ENCODE data around the gene DMC1. TPM values are rescaled to one million over a fixed set of nuclear protein-coding genes. Genes with fewer than 3 reads are reported as not detected.

Gene DMC1
- total and polyA plus RNA-seq, 9 of the 15 experiments (the other 6 are each of a cell fraction or from before 2014, with no cell fraction given): 5.5 to 55.5 (median 9.8) TPM

DNA sequence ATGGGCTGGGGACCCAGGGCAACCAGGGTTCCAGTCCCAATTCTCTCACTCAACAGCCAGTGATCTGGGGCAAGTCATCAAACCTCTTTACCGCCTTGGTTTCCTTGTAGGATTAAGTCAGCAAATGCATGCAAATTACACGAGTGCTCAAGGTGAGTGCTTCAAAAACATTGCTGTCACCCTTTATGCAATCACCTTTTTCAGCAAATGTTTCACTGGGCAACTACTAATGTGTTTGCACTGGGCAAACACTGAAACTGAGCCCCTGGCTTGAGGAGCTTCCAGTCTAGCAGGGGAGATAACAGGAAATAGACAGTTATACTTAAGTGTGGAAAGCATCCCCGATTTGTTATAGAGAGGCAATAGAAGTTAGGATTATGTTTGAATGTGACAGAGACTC is 37.7 kb upstream of the DMC1 start:
- H3K9me1 ChIP-seq (ENCODE audit: control insufficient read depth, insufficient read depth, low read length): no peaks in the 10 kb centered on the region
- H3K36me3 ChIP-seq (ENCODE audit: control insufficient read depth, insufficient read depth, low read length): no peaks in the 10 kb centered on the region
- peaks cover 0 to 3% of the 10 kb centered on the region in 2 experiments; a peak in 1 of 5 replicates for H3K4me1 ChIP-seq (replicated peaks in 1 of 2; ENCODE audit: control insufficient read depth in 2 of 2, insufficient read depth in 2 of 2, low read length in 2 of 2)
- H4K20me1 ChIP-seq (replicated peaks; ENCODE audit: control insufficient read depth, insufficient read depth, low read length): no peaks in the 10 kb centered on the region
- no TSS peak for BruUV-seq (replicated peaks)
- no peak overlapping the region for H2AFZ ChIP-seq (ENCODE audit: low read depth, low read length)
- TF ChIP-seq ELK3 (CRISPR knock-in tag; IDR thresholded peaks at IDR 0.05) (no peak), THAP12 (CRISPR knock-in tag; IDR thresholded peaks at IDR 0.05) (no peak), ZBTB49 (CRISPR knock-in tag; IDR thresholded peaks at IDR 0.05; ENCODE audit: borderline replicate concordance) (no peak), EHMT2 (IDR thresholded peaks at IDR 0.05) (no peak), ZFPM2 (CRISPR knock-in tag; IDR thresholded peaks at IDR 0.05) (no peak), SREBF2 (CRISPR knock-in tag; IDR thresholded peaks at IDR 0.05) (no peak)
- TF ChIP-seq, protein P1, sequence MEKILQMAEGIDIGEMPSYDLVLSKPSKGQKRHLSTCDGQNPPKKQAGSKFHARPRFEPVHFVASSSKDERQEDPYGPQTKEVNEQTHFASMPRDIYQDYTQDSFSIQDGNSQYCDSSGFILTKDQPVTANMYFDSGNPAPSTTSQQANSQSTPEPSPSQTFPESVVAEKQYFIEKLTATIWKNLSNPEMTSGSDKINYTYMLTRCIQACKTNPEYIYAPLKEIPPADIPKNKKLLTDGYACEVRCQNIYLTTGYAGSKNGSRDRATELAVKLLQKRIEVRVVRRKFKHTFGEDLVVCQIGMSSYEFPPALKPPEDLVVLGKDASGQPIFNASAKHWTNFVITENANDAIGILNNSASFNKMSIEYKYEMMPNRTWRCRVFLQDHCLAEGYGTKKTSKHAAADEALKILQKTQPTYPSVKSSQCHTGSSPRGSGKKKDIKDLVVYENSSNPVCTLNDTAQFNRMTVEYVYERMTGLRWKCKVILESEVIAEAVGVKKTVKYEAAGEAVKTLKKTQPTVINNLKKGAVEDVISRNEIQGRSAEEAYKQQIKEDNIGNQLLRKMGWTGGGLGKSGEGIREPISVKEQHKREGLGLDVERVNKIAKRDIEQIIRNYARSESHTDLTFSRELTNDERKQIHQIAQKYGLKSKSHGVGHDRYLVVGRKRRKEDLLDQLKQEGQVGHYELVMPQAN (IDR thresholded peaks at IDR 0.05; ENCODE audit: borderline replicate concordance): no peak
- DNase-seq (ENCODE audit: extremely low read depth in 1 of 4, low spot score in 3 of 4) (no peak), FAIRE-seq (no peak), ATAC-seq (no peak)
- no peaks in the 10 kb centered on the region for H3K9me3 ChIP-seq (replicated peaks; ENCODE audit: control insufficient read depth, insufficient read depth, low read depth, low read length)
- no peaks in the 10 kb centered on the region for H3K27me3 ChIP-seq (ENCODE audit: control insufficient read depth in 2 of 2, insufficient read depth in 2 of 2, low read length in 2 of 2)
- in situ Hi-C loops (cut with MboI) (no loop called here), intact Hi-C loops (cut with micrococcal nuclease) (no loop called here)
- no peaks in the 10 kb centered on the region for H3K79me2 ChIP-seq (ENCODE audit: control insufficient read depth, insufficient read depth, low read length)
- H3K4me3 ChIP-seq: no peak overlapping the region
- no peak overlapping the region for H3K4me2 ChIP-seq (ENCODE audit: insufficient read depth, low read length)
- 35% methylated on average over 3 of the region's 3 CpGs for WGBS (ENCODE audit: insufficient coverage, low coverage, missing lambda C conversion rate)
- ChIA-PET POLR2A (no interaction called here), CTCF (ENCODE audit: low intra/inter-chr PET ratio) (no interaction called here)
- H3K9ac ChIP-seq (ENCODE audit: insufficient read depth in 1 of 2, low read depth in 2 of 2, low read length in 2 of 2): no peak overlapping the region
- H3K27ac ChIP-seq (ENCODE audit: extremely low read depth, low read depth, low read length): no peak overlapping the region

All from K562 (cell line).